ENCODE results near the gene PLPPR3.

- TF ChIP-seq CTCF (IDR thresholded peaks at IDR 0.05) (no peak), POLR2A (IDR thresholded peaks at IDR 0.05) (no peak), POLR2AphosphoS5 (IDR thresholded peaks at IDR 0.05) (no peak)
Observed at GRCh38 chr19:814152-815078, 7.3 kb downstream of the PLPPR3 start.

Data from suprapubic skin (tissue), 4 donors.